Glomerular visceral epithelial cell (primary cell): Measurements from ENCODE around the gene C1orf174.
A peak's percentile ranks its signal among the peaks of the same experiment; 100 is the strongest.

Source experiments
- DNase-seq: peaks from one replicate; pipeline ENCODE4 v3.0.0-alpha.2; 2016; ENCODE audit errors: extremely low spot score

The C1orf174 gene

GRCh38 chr1:3869751-3870301, 30.2 kb downstream of the C1orf174 start:
- DNase-seq: no peak

DNA sequence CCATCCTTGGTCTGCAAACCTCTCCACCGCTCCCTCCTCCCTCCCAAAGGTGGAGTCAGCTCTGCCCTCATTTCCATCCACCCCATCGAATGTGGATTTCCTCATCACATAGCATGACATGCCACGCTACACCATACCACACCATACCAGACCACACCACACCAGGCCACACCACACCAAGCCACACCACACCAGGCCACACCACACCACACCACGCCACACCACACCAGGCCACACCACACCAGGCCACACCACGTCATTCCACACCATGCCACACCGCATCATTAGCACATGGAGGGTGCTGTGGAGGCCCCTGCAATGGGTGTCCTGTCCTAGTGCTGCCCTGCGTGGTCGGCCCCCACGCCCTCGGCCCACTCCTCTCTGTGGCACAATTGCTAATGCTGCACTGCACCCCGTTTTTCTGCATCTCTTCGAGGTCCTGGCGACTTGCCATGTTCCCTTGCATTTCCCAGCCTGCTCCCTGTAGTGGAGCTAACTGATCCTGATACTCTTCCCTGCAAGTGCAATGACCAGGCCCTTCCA, 31.5 kb downstream of the C1orf174 start:
- no peak for DNase-seq

DNA sequence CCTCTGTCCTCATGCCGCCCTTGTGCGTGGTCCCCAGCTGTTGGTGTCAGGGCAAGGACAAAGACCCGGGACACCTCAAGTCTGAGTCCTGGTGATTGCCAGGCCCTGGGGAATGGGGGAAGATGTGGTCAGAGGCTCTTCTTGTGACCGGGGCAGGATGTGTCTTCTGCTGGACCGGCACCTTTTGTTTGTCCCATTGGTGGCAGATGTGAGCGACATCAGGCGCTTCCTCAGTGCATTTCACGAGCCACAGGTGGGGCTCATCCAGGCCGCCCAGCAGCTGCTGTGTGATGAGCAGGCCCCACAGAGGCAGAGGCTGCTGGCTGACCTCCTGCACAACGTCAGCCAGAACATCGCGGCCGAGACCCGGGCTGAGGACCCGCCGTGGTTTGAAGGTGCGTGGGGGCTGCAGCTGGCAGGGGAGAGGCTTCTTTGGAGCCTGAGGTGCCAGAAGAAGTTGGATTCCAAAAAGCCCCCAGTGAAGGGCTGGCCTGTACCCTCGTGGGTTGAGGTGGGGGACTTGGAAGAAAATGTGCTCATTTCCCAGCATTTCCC, 34.4 kb downstream of the C1orf174 start:
- DNase-seq: no peak

DNA sequence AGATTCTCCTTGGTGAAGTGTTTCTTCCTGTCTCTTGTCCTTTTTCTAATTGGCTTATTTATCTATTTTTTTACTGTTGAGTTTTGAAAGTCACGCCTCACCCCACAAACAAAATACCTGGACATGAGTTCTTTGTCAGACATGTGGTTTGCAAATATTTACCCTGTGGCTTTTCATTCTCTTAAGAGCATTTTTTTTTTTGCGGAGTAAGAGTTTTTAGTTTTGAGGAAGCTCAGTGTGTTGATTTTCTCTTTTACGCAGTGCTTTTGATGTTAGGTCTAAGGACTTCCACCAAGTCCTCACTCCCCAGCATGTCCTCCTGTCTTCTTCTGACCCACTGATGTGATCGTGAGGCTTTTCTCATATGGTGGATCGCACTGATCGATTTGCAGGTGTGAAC, 35.2 kb downstream of the C1orf174 start:
- no peak for DNase-seq

DNA sequence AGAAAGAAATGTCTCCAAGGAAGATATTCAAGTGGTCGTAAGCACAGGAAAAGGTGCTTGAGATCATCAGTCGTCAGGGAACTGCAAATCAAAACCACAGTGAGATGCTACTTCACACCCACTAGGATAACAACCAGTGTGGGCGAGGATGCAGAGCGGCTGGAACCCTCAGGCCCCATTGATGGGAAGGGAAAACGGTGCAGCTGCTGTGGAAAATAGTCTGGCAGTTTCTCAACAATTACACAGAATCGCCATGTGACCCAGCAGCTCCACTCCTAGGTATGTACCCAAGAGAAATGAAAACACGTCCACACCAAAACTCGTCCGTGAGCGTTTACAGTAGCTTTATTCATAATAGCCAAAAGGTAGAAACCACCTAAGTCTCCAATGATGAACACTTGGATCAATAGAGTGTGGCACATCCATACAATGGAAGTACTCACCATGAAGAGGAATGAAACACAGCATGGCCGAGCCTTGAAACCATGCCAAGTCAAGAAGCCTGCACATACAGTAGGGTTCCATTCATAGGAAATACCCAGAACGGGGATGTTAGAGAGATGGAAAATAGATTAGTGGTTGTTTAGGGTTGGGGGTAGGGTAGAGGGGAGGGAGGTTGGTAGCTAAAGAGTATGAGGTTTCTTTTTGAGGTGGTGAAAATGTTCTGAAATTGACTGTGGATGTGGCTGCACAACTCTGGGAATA, 36.7 kb downstream of the C1orf174 start:
- DNase-seq: no peak

- DNase-seq: peak; percentile 28
Measured at GRCh38 chr1:3858231-3858981, 41.7 kb downstream of the C1orf174 start.

GRCh38 chr1:3857791-3858129, 42.3 kb downstream of the C1orf174 start:
- DNase-seq: no peak

- peak; percentile 98 for DNase-seq
Measured at GRCh38 chr1:3856923-3857790, 42.9 kb downstream of the C1orf174 start, which contains the start of the genes CEP104 and DFFB. Gene CEP104, minus strand, starts transcription at chr1:3857211. Its CDS starts 4,804 bp downstream, at chr1:3852407. Gene DFFB, plus strand, starts transcription at chr1:3857476. Its CDS starts 128 bp downstream, at chr1:3857604.

DNA sequence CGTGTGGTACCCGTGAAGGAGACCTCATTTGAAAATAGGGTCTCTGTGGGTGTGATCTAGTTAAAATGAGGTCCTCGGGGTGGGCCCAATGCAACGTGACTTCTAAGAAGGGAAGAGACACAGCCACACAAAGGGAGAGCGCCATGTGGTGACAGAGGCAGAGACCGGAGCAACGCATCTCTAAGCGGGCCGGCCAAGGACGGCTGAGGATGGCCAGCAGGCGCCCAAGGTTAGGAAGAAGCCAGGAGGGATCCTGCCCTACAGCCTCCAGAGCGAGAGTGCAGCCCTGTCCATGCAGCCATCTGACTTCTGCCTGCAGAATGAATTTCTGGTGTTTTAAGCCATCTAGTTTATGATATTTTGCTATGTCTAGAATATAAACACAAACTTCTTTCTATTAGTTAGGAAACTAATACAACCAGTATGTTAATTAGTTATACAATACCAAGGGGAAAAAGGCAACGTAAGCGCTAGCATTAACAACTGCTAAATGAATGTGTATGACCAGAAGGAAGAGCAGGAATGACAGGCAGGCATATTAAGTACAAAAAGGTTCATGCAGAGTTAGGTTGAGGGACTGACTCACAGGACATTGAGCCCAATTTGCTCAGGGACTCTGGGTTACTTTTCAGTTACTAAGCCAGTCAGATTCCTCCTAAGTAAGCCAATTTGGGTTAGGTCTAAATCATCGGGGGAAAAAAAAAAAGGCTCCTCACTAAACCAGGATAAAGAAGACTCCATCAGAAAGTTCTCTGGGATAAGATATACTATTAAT, 47.2 kb downstream of the C1orf174 start:
- DNase-seq: no peak

DNA sequence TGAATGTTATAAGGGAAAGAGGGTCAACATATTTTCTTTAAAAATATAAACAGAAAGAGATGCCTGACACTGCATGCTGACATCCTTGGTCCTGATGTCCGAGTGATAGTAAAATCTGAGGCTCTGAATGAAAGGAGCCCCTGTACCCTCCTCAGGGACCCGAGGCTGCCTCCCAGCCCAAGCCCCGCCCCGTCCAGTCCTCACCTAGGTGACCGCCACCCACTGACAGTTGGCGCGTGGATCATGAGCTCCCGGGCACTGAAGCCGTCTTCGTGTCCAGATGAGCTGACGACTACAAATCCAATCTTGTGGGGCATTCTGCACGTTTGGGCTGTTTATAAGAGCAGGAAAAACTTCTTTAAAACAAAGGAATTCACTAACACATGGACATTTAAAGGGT, 48.0 kb downstream of the C1orf174 start:
- no peak for DNase-seq

DNA sequence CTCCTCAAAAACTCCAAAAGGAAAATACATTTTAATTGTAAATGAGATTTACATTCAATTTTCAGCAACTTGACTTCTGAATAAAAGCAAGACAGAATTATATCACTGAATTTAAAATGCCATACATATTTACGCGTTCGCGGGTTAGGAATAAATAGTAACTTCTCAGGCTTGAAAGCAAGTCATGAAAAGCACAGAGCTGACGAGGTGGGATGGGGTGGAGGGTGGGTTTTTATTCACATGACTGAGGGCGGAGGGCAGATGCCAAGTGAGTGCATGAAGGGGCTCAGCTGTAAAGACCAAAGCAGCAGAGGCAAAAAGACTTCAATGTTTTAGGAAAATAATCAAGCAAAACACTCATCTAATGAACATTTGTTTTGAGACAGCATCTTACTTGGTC, 48.8 kb downstream of the C1orf174 start:
- DNase-seq: no peak

DNA sequence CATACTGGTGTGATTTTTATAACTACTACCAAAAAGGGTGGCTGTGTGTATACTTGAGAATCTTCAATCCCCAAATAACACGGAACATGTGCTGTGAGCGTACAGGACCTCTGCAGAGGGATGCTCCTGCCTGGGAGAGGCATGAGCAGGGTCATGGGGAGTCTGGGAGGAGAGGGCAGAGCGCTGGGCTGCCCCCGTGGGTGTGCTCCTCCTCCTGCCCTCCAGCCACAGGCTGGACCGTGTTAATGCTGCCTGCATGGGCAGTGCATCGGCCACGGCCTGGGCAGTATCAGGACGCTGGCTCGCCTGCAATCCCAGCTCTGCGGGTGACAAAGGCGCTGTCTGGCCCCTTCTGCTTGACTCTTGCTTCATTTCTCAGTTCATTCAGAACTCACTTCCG, 49.2 kb downstream of the C1orf174 start:
- DNase-seq: no peak

GRCh38 chr1:3847081-3847480, 53.0 kb downstream of the C1orf174 start:
- no peak for DNase-seq

- DNase-seq: no peak
Measured at GRCh38 chr1:3846541-3846940, 53.5 kb downstream of the C1orf174 start.

GRCh38 chr1:3842912-3843311, 57.2 kb downstream of the C1orf174 start:
- no peak for DNase-seq

- DNase-seq: no peak
Measured at GRCh38 chr1:3841491-3841890, 58.6 kb downstream of the C1orf174 start.
